Kidney epithelial cell (primary cell): ENCODE measurements around the gene MAEA. TPM values are rescaled to one million over a fixed set of nuclear protein-coding genes. Genes with fewer than 3 reads are reported as not detected.

Experiments
- DNase-seq: peaks from one replicate; pipeline ENCODE4 v3.0.0-alpha.2; 2010; ENCODE audit warnings: low read depth
- H3K27me3 ChIP-seq: 2 replicates; pipeline ENCODE4 v1.6.0; 2011; ENCODE audit warnings: low read length; ENCODE audit not compliant: control insufficient read depth, insufficient read depth
- H3K36me3 ChIP-seq: 2 replicates; pipeline ENCODE4 v1.5.1; 2011; ENCODE audit warnings: low read length; ENCODE audit not compliant: control insufficient read depth, insufficient read depth
- H3K4me3 ChIP-seq: 2 replicates; pipeline ENCODE4 v1.5.1; 2011; ENCODE audit warnings: low read depth, mild to moderate bottlenecking, control low read depth, low read length
- total RNA-seq: library from RNA; depleted of rRNA; stranded (reverse); fragments of >200 nt; gene quantifications from 2 replicates; pipeline ENCODE4 v1.2.3, GENCODE V29; 2015
- TF ChIP-seq, protein P1 (sequence below): IDR thresholded peaks from 2 replicates; pipeline ENCODE4 v1.5.1; 2011; ENCODE audit warnings: mild to moderate bottlenecking, moderate library complexity, low read length, control low read depth, inconsistent platforms; ENCODE audit not compliant: insufficient read depth, poor library complexity, severe bottlenecking

Gene MAEA
- total RNA-seq, 1 donor from 2014 or later = 79.1 TPM

DNA sequence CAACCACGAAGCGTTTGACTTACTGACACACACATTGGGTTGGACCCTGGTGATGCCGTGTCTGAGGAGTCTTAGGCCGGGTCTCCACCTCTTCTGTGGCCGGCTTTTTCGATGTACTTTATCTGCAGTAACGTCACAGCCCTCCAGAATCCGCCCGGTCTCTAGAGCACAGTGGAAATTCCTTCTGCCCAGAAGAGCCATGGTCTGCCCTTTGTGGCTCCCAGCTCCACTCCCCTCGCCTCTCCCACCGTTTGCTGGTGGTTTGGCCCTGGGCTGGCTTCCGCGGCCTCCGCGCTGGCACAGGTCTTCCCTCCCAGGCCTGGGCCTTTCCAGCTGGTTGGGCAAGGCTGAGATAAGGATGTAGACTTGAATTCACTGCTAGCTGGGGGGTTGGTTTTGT, 4.3 kb downstream of the MAEA start:
- no peak for DNase-seq
- no peak overlapping the region for H3K4me3 ChIP-seq
- H3K36me3 ChIP-seq = no peaks in the 10 kb centered on the region
- H3K27me3 ChIP-seq = no peaks in the 10 kb centered on the region
- TF ChIP-seq, protein P1, sequence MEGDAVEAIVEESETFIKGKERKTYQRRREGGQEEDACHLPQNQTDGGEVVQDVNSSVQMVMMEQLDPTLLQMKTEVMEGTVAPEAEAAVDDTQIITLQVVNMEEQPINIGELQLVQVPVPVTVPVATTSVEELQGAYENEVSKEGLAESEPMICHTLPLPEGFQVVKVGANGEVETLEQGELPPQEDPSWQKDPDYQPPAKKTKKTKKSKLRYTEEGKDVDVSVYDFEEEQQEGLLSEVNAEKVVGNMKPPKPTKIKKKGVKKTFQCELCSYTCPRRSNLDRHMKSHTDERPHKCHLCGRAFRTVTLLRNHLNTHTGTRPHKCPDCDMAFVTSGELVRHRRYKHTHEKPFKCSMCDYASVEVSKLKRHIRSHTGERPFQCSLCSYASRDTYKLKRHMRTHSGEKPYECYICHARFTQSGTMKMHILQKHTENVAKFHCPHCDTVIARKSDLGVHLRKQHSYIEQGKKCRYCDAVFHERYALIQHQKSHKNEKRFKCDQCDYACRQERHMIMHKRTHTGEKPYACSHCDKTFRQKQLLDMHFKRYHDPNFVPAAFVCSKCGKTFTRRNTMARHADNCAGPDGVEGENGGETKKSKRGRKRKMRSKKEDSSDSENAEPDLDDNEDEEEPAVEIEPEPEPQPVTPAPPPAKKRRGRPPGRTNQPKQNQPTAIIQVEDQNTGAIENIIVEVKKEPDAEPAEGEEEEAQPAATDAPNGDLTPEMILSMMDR = no peak

DNA sequence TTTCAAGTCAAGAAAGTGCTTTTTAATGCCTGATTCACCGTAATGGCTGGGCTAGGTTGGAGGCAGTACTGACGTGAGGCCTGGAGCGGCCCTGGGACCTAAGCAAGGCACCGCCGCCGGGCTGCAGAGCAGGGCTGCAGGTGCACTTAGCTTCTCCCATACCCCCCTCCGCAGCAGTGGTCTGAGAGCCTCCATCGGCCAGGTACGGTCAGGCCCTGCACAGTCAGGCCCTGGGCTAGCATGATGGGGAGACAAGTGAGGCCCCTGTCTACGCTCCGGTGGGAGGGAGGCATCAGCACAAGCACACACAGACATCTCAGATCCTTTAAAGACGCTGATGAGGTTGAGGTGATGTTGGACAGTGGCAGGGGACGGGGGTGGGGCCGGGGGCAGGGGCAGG, 4.7 kb downstream of the MAEA start:
- Histone ChIP-seq H3K27me3 (no peaks in the 10 kb centered on the region), H3K36me3 (no peaks in the 10 kb centered on the region), H3K4me3 (no peak overlapping the region)
- DNase-seq = no peak
- TF ChIP-seq, protein P1 = no peak

DNA sequence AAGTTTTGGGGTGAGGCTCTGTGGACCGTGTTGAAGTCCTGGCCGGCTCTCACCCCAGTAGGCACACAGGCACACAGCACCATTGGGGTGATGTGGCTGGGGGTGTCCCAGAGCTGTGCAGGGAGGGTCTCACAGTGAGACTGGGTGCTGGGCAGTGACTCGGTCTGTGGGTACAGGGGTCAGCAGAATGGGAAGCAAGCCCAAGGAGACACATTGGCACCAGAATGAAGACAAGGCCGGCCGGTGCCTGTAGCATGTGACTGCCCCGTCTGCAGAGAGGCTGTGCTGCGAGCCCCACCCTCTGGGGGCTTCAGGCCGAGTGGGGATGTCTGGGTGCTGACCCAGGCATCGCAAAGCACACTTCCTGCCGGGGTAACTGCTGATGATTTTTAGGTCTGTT, 5.2 kb downstream of the MAEA start:
- H3K36me3 ChIP-seq = peaks cover 2% of the 10 kb centered on the region
- no peak overlapping the region for H3K4me3 ChIP-seq
- no peak for DNase-seq
- no peaks in the 10 kb centered on the region for H3K27me3 ChIP-seq
- TF ChIP-seq, protein P1 = no peak

DNA sequence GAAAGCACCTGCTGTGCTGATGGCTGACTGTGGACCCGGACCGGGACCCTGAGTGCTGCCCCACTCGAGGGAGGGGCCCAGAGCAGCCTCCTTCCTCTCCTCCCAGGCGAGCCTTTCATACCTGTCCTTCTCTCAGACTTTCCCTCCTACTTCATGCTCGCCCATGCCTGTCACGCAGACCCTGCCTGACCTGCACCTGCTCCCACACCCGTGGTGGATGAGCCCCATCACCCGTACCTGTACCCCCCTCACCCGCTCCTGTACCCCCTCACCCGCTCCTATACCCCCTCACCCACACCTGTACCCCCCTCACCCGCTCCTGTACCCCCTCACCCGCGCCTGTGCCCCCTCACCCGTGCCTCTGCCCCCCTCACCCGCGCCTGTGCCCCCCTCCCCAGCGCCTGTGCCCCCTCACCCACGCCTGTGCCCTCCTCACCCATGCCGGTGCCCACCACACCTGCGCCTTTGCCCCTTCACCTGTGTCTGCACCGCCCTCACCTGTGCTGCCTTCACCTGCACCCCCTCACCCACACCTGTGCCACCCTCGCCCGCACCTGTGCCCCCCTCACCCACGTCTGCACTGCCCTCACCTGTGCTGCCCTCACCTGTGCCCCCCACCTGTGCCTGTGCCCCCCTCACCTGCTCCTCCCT, 5.8 kb downstream of the MAEA start:
- TF ChIP-seq, protein P1 = no peak
- H3K36me3 ChIP-seq = peaks cover 2% of the 10 kb centered on the region
- H3K4me3 ChIP-seq = no peak overlapping the region
- DNase-seq = no peak
- no peaks in the 10 kb centered on the region for H3K27me3 ChIP-seq

DNA sequence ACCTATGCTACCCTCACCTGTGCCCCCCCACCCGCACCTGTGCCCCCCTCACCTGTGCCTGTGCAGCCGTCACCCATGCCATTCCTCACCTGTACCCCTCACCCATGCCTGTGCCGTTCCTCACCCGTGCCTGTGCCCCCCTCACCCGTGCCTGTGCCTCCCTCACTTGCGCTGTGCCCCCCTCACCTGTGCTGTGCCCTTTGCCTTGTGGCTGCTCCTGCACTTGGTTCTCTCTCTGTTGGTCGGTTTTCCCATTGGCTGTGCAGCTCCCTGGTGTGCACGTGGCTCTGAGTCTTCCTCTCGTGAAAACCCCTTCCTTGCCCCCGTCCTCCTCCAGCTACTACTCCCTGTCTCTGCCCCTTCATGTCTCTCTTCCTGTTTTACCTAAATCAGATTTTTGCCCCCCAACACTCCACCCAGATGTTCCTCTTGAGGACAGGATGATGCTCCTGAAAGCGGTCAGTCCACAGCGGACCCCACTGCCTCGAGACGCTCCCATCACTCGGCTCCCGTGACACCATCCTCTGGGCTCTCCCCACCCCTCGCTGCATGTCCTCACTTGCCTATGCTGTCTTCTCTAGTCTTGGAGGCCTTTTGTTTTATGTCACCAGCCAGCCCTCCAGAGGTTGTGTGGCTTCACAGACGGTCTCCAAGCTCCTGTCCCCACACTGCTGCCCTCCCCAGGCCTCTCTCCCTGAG, 6.8 kb downstream of the MAEA start:
- peaks cover 2% of the 10 kb centered on the region for H3K36me3 ChIP-seq
- no peak overlapping the region for H3K4me3 ChIP-seq
- H3K27me3 ChIP-seq = no peaks in the 10 kb centered on the region
- TF ChIP-seq, protein P1 = no peak
- no peak for DNase-seq
